HG02943 (cell line): ENCODE measurements around the gene FN3KRP.

Experiments used
- ATAC-seq: cut with Tn5 transposase; IDR thresholded peaks from one replicate; pipeline ENCODE4 v1.9.1; 2021; ENCODE audit warnings: mild to moderate bottlenecking, low read depth, moderate library complexity; ENCODE audit not compliant: unreplicated experiment

The FN3KRP gene

DNA sequence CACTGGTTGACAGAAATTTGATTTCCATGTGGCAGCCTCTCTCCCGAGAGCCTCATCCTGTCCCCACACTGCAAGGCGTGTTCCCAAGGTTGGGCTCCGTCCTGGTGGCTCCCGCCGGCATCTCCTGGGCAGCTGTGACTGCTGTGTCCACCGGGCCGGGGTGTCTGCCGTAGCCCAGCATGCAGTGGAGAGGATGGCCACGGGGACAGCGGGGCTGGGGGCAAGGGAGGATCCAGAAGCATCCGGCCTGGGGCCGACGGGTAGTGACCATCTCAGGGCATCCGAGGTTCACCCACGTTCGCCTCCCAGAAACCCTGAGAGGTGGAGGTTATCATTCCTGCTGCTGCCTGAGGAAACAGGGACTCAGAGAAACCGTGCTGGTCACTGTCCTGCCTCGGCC is 10.8 kb upstream of the FN3KRP start:
- no peak for ATAC-seq

DNA sequence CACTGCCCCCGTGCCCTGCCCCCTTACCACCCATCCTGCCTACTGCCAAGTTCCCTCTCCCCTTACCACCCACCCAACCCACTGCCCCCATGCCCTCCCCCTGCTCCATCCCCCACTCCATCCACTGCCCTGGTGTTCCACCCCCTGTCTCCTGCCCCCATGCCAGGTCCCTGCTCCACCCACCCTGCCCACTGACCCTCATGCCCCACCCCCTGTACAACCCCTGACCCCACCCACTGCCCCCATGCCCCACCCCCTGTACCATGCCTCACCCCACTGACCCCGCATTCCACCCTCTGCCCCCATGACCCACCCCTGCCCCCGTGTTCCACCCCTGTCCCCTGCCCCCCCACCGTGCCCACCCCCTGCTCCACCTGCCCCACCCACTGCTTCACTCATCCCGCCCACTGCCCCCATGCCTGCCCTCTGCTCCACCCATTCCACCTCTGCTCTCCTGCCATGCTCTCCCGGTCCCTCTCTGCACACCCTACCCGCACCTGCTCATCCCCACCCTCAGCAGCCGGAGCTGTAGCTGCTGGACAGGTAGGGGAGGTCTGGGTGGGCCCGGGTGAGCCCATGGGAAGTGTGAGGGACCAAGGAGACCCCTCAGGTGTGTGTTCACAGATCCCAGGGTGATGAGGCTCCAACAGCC is 7.4 kb upstream of the FN3KRP start:
- no peak for ATAC-seq

DNA sequence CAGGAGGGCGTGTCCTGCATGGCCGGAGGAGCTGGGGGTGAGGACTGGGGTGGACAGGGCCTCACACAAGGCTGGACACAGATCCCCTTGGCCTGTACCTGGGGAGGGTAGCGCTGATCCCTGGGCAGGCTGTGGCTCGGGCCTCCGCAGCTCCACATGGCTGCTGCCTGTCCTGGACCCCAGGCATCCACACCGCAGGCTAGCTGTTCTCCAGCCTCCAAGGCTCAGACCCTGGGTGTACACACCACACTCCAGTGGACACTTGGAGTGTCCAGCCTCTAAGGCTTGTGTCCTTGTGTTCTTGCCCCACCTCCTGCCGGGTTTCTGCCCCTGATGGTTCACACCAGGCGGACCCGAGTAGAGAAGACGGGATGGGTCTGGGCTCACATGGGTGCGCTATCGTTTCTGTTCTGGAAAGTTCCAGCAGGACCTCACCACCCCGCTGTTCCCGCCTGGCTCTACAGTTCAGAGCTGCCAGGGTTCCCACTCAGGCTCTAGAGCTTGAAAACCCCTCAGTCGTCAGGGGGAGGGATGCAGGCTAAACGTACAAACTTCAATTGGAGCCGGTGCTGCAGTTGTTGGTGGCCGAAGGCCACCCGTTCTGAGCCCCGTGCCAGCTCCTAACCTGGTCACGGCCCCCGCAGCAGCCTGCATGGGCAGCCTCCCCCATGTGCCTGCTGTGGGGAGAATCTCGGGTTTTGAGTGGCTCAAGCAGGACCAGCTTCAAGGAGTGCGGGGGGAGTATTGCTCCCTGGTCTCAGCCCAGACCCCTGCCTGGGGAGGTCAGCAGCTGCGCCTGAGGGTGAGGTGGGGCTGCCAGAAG is 6.6 kb upstream of the FN3KRP start:
- no peak for ATAC-seq

DNA sequence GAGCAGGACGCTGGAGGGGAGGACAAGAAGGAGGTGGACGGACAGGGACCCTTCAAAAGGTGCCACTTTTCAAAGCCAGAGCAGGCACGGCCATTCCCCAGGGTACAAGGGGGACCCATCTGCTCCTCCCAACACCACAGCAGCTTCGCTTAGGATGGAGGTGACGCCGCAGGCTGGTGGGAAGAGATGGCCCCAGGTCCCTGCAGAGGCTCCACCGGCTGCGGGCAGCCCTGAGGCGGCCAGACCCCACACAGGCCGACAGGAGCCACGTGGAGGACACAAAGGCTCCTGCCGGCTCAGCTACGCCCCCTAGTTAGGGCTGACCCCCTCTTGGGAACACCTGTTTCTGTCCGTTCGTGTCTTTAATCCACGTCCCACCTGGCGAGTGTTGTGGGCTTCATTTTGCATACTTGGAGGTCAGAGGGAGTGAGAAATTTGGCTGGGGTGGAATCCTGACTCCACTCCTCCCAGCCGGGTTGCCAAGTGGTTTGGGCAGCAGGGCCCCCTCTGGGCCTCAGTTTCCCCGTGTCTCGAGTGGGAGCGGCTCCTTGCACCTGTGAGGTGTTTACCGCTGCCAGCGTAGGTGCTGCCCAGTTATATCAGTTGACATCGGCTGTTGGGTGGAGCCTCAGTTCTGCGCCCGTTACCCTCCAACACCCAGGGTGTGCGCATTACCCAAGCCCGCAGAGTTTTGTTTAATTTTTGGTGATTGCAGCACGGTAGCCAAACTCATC is 5.8 kb upstream of the FN3KRP start:
- no peak for ATAC-seq

DNA sequence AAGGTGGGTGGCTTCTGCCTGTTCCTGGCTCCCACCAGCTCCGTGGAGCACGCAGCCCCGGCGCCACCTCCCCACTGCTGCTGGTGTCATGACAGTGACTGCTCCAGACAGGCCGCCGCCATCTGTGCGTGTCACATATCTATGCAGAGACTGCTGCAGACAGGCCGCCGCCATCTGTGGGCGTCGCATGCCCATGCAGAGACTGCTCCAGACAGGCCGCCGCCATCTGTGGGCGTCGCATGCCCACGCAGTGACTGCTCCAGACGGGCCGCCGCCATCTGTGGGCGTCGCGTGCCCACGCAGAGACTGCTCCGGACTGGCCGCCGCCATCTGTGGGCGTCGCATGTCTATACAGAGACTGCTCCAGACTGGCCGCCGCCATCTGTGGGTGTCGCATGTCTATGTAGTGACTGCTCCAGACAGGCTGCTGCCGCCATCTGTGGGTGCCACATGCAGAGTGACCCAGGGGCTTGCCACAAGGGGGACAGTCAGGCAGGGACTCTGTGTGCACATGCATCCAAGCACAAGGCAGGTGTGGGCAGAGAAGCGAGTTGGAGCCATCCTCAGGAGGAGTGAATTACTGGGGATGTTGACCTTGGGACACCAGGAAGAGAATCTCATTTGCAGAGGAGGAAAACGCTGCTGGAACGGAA is 3.3 kb upstream of the FN3KRP start:
- ATAC-seq = no peak

DNA sequence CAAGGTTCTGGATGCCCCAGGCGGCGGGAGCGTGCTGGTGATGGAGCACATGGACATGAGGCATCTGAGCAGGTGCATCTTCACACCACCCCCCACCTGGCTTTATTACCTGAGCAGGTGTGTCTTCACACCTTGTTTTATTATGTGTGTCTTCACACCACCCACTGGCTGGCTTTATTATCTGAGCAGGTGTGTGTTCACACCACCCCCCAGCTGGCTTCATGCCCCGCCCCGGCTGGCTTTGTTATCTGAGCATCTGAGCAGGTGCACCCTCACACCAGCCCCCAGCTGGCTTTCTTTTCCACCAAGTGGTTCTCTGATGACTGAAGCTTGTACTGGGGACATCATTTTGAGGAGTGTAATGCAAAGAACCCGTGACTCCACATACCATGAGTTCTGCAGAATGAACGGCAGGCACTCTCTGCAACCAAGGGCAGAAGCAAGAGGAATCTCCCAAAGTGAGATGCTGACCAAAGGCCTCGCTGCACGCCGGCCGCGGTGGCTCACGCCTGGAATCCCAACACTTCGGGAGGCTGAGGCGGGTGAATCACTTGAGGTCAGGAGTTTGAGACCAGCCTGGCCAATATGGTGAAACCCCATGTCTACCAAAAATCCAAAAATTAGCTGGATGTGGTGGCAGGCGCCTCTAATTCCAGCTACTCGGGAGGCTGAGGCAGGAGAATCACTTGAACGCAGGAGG is 2.6 kb downstream of the FN3KRP start:
- no peak for ATAC-seq

DNA sequence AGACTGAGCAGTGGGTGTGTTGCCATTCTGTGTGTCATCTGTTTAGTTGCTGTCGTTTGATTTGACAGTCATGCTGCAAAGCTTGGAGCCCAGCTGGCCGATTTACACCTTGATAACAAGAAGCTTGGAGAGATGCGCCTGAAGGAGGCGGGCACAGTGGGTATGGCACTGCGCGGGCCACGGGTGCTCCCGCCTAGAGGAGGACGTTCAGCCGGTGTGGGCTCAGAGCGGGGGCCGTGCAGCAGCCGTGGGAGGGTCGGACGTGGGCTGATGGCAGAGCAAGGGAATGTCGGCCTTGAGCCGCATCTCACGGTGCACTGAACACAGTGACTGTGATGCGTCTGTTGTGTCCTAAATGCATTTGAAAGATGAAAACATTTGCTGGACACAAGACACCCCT is 3.7 kb downstream of the FN3KRP start:
- no peak for ATAC-seq

DNA sequence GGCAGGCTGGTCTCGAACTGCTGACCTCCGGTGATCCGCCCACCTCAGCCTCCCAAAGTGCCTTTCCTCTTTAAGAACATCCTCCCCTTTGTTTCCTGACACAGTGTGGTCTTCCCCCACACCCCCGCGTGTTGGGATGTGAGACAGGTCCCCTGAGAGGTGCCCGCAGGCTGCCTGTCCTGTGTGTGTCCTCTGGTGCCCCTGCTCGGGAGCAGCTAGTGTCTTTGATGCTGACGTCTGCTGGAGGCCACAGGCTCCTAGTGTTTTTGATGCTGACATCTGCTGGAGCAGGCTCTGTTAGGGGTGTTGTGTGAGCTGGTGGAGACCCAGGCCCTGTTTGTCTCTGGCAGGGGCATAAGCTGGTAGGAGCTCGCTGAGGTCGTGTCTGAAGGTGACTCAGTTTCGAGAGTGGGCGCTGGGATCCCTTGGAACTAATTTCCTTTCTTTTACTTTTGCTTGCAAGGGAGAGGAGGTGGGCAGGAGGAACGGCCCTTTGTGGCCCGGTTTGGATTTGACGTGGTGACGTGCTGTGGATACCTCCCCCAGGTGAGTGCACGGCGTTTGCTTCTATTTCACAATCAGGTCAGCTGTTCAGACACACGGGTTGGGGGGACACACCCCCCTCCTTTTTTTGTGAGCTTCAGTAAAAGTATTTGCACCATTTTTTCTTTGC is 6.0 kb downstream of the FN3KRP start:
- ATAC-seq = no peak

DNA sequence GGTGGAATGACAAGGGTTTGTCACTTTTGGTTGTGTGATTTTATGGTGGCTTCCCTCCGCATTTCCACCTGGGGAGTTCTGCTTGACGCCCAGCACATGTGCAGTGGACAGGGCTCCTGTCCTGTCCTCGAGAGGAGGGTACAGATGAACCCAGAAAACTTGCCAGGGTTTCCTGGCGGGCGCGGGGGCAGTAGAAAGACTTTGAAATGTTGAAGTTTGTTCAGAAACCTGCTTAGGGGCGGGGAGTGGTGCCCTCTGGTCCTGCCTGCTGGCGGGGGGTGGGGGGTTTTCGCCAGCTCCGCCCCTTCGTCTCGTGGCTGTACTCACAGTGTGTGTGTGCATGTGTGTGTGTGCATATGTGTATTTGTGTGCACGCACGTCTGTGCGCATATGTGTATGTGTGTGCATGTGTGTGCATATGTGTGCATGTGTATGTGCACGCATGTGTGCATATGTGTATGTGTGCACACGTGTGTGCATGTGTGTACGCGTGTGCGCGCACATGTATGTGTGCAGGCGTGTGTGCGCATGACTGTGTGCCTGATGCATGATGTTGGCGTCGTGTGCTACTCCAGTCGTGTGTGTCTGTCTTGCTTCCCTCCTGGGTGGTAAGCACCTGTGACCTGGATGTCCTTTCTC is 6.8 kb downstream of the FN3KRP start:
- ATAC-seq = no peak

DNA sequence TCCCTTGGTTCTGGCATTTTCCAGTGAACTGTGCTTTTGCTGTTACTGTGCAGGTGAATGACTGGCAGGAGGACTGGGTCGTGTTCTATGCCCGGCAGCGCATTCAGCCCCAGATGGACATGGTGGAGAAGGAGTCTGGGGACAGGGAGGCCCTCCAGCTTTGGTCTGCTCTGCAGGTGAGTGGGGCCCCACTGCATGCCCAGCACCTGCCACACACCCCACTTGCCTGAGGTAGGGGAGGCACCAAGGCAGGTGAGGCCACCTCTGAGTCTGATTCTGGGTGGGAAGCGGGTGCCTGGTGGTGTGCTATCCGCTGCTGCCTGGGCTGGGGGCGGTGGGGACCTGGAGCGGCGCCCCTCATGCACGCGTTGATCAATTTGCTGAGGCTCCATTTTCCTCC is 9.9 kb downstream of the FN3KRP start:
- ATAC-seq = no peak

DNA sequence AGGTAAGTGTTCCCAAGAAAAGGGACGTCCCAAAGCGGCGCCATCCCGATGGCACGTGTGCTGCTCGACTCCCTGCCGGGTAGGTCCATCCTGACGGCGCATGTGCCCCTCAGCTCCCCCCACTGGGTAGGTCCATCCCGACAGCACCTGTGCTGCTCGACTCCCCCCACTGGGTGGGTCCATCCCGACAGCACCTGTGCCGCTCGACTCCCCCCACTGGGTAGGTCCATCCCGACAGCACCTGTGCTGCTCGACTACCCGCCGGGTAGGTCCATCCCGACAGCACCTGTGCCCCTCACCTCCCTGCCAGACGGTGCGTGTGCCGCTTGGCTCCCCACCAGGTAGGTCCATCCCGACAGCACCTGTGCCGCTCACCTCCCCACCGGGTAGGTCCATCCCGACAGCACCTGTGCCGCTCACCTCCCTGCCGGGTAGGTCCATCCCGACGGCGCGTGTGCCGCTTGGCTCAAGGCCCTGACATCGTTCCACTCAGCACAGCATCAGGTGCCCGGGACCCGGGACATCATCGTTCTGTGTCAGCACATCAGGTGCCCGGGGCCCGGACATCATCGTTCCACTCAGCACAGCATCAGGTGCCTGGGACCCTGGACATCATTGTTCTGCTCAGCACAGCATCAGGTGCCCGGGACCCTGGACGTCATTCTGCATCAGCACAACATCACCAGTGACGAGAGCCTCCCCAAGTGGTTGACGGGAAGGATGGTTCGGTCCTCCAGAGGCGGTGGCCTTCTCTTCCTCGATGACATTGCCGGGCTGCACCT is 13.2 kb downstream of the FN3KRP start:
- ATAC-seq = no peak

DNA sequence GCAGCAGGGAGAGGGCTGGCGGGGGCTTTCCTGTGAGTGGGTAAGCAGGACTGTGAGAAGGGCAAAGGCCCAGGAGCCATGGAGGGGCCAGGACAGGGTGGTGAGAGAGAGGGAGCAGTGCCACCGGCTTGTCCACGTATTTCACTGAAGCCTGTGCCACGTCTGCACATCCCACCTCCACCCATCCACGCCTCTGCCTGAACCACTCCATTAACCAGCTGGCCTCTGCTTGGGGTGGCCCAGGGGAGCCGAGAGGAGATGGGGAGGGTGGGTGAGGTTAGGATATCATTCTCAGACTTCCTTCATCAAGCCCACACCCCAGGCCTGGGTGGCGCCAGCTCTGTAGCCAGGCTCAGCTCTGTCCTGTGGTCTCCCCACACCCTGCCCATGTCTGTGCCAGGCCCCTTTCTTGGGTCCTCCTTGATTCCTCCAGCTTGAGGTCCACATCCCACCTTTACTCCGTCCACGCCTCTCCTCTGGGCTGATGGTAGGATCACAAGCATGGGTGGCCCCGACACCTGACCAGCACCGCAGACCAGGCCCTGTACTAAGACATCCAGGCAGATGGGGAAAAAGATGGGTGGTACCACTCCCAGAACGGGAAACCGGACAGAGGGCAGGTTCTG is 15.7 kb downstream of the FN3KRP start:
- no peak for ATAC-seq

DNA sequence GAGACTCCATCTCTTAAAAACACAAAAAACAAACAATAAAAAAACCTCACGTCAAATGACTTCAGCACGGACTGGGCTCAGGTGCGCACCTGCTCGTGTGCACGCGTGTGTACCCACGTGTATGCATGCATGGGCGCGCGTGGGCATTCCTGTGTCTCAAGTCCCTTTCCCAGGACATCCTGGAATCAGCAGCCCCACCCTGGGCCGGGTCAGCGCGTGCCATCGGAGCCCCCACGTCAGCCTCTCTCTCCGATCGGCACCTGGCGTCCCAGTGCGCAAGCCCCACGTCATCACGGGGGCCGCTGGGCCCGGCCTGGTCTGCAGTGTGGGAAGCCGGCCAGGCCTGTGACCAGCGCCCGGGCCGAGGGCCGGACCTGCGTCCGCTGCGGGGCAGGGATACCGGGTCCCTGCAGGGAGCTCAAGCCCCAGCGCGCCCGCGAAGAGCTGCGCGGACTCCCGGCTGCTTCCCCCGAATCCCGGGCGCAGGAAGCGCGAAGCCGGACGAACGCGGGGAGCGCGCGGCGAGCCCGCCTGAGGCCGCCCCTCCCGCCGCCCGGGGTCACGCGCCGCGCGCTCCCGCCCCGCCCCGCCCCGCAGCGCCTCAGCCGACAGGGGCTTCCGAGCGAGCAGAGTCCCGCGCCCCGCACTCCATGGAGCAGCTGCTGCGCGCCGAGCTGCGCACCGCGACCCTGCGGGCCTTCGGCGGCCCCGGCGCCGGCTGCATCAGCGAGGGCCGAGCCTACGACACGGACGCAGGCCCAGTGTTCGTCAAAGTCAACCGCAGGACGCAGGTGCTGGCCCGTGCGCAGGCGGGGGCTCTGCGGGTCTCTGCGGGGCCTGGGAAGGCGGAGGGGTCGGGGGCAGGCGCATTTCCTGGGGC is 18.7 kb downstream of the FN3KRP start, which contains the start of gene FN3K:
TSS of gene FN3K (plus strand) at position 629 of the 880 bp plus-strand sequence. CDS start at position 651, 22 bp downstream.
- ATAC-seq = no peak

DNA sequence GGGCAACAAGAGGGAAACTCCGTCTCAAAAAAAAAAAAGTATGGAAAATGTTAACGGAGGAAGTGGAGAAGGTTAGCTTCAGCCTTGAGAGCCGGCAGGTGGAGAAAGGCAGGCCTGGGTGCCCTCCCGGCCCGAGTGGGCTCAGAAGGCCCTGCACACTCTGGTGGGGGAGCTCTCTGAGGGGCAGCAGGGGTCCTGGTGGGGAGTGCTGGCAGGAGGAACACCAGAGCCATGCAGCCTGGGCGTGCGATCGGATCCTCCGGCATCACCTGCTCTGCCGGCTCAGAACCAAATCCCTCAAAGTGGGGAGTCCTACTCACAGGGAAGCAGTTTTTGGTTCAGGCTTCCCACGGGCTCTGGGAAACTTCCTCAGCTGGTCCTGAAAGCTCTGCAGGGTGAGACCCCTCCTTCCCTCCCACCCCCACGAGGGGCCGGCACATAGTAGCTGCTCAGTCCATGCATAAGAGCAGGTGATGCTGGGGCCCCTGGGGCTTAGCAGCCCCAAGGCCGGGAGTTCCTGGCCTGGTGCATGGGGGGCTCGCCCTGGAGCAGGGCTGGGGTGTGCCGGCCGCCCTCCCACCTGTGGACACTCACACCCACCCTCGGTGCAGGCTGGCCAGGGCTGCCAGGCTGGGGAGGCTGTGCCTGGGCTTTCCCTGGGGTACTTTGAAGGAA is 20.1 kb downstream of the FN3KRP start:
- ATAC-seq = no peak

DNA sequence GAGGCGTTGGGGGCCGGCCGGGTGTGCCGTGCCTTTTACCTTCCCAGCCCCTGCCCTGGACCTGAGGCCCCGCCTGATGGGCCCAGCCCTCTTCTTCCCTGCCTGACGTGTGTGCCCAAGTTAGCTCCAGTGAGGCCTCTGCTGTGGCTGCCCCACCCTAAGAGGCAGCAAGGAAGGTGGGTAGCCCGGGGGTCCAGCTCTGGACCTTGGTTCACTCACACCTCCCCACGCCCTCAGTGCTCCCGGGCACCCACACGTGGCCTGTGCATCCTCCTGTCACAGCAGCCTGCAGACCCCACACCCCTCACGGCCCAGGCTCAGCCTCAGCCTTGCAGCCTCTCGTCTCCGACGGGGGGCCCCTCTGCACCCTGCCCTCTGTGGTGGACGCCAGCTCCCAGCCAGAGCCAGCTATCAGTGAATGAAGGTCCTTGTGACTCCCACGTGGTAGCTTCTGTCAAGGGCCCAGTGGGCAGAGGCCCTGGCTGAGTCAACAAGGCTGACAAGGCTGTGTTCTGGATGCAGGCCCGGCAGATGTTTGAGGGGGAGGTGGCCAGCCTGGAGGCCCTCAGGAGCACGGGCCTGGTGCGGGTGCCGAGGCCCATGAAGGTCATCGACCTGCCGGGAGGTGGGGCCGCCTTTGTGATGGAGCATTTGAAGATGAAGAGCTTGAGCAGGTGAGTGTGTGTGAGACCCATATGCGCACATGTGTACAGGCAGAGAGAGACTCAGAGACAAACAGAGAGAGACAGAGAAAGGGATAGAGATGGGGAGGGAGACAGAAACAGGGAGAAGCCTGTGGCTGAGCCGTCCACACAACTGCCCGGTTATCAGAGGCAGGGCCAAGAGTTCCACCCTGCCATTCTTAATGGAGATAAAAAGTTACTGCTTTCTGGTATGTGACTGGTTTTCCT is 21.7 kb downstream of the FN3KRP start:
- ATAC-seq = no peak
